Neural crest cell (in vitro differentiated cells): ENCODE data around the gene PTPN7. TPM values are rescaled to one million over a fixed set of nuclear protein-coding genes. Genes with fewer than 3 reads are reported as not detected.

Experiments
- DNase-seq: peaks from one replicate; pipeline ENCODE4 v3.0.0; 2021; ENCODE audit warnings: low read depth, mixed read lengths, low spot score
- H3K27ac Mint-ChIP-seq: one replicate; pipeline ENCODE4 v1.8.0; 2021; ENCODE audit warnings: mild to moderate bottlenecking, mixed read lengths; ENCODE audit not compliant: unreplicated experiment
- H3K27me3 Mint-ChIP-seq: 2 replicates; pipeline ENCODE4 v1.8.0; 2021; ENCODE audit warnings: low read depth, mild to moderate bottlenecking, mixed read lengths
- H3K36me3 Mint-ChIP-seq: 2 replicates; pipeline ENCODE4 v1.8.0; 2021; ENCODE audit warnings: low read depth, mild to moderate bottlenecking, mixed read lengths
- H3K4me1 Mint-ChIP-seq: 2 replicates; pipeline ENCODE4 v1.8.0; 2021; ENCODE audit warnings: mixed read lengths
- H3K4me3 Mint-ChIP-seq: one replicate; pipeline ENCODE4 v1.8.0; 2021; ENCODE audit warnings: mild to moderate bottlenecking, mixed read lengths
- H3K9me3 Mint-ChIP-seq: 2 replicates; pipeline ENCODE4 v1.8.0; 2021; ENCODE audit warnings: mixed read lengths
- total RNA-seq: library from RNA; stranded (reverse); gene quantifications from 2 replicates; pipeline ENCODE4 v1.2.1, GENCODE V29; 2021
- TF ChIP-seq, protein P1 (sequence below): fragments of 200-600 bp; sonication (generic); conservative IDR thresholded peaks from 2 replicates; pipeline ENCODE4 v1.5.0; 2021; ENCODE audit warnings: antibody characterized with exemption, mild to moderate bottlenecking

Gene PTPN7
- total RNA-seq, 1 donor from 2014 or later, result not detected

DNA sequence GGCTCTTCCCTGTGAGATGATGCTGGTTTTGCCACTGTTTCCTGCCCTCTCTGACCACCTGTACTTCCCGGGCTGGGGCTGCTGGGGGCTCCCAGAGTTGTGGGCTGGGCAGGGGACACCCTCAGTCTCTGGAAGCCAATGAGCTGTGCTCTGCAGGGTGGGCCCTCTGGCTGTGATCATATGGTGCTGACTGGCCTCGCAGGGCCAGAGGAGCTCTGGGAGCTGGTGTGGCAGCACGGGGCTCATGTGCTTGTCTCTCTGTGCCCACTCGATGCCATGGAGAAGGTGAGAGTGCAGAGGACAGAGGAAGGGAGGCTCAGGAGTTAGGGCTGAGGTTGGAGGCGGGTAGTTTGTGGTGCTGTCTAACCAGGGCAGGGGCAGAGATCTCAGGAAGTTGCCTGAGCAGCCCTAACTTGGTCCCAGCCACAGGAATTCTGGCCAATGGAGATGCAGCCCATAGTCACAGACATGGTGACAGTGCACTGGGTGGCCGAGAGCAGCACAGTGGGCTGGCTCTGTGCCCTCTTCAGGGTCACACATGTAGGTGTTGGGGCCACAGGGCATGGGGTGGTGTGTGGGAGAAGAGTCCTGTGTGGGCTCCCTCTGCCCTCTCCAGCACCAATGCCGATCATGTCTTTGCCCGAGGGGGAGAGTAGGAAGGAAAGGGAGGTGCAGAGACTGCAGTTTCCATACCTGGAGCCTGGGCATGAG lies 27.4 kb upstream of the PTPN7 start:
- DNase-seq, result no peak
- Mint-ChIP-seq H3K9me3 (no peaks in the 10 kb centered on the region), H3K27ac (no peak overlapping the region), H3K27me3 (peaks cover 13% of the 10 kb centered on the region), H3K4me3 (no peak overlapping the region), H3K4me1 (peaks cover 20% of the 10 kb centered on the region), H3K36me3 (no peaks in the 10 kb centered on the region)
- TF ChIP-seq, protein P1, sequence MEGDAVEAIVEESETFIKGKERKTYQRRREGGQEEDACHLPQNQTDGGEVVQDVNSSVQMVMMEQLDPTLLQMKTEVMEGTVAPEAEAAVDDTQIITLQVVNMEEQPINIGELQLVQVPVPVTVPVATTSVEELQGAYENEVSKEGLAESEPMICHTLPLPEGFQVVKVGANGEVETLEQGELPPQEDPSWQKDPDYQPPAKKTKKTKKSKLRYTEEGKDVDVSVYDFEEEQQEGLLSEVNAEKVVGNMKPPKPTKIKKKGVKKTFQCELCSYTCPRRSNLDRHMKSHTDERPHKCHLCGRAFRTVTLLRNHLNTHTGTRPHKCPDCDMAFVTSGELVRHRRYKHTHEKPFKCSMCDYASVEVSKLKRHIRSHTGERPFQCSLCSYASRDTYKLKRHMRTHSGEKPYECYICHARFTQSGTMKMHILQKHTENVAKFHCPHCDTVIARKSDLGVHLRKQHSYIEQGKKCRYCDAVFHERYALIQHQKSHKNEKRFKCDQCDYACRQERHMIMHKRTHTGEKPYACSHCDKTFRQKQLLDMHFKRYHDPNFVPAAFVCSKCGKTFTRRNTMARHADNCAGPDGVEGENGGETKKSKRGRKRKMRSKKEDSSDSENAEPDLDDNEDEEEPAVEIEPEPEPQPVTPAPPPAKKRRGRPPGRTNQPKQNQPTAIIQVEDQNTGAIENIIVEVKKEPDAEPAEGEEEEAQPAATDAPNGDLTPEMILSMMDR, result no peak

DNA sequence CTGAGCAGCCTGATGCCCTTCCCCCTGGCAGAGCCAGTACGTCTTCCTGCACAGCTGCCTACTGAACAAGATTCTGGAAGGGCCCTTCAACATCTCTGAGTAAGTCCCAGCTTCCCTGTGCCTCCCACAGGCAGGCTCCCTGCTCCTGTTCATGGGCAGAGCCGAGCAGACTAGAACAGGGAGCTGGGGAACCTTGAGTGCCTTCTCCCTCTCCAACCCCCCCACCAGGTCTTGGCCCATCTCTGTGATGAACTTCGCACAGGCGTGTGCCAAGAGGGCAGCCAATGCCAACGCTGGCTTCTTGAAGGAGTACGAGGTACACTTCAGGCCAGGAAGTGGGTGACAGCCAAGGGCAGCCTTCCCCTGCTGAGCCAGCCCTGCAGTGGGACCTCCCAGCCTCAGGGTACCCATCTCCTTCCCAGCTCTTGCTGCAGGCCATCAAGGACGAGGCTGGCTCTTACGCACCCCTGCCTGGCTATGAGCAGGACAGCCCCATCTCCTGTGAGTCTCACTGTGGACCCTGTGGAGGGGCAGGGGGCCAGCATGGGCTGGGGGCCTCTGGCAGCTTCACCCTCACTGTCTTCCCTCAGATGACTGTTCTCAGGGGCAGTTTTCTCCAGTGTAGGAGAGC lies 26.8 kb upstream of the PTPN7 start:
- no peak overlapping the region for H3K4me3 Mint-ChIP-seq
- H3K9me3 Mint-ChIP-seq, result no peaks in the 10 kb centered on the region
- peaks cover 6% of the 10 kb centered on the region for H3K27me3 Mint-ChIP-seq
- H3K4me1 Mint-ChIP-seq, result peaks cover 14% of the 10 kb centered on the region
- no peaks in the 10 kb centered on the region for H3K36me3 Mint-ChIP-seq
- no peak for DNase-seq
- peak overlapping the region; percentile 57 for H3K27ac Mint-ChIP-seq
- TF ChIP-seq, protein P1, result no peak

DNA sequence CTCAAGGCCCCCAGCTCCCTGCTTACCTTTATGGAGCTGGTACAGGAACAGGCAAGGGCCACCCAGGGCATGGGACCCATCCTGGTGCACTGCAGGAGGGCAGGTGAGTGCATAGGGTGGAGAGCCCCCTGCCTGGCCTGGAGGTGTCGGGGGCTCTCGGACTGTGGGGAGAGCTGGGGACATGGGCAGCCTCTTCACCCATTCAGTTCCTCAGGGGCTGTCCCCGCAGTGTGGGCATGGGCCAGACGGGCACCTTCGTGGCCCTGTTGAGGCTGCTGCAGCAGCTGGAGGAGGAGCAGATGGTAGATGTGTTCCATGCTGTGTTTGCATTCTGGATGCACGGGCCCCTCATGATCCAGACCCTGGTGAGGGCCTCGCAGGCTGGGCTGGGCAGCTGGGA lies 25.9 kb upstream of the PTPN7 start:
- Mint-ChIP-seq H3K4me1 (peaks cover 14% of the 10 kb centered on the region), H3K27ac (no peak overlapping the region), H3K9me3 (no peaks in the 10 kb centered on the region), H3K36me3 (no peaks in the 10 kb centered on the region), H3K4me3 (no peak overlapping the region), H3K27me3 (peaks cover 5% of the 10 kb centered on the region)
- TF ChIP-seq, protein P1, result no peak
- DNase-seq, result no peak

DNA sequence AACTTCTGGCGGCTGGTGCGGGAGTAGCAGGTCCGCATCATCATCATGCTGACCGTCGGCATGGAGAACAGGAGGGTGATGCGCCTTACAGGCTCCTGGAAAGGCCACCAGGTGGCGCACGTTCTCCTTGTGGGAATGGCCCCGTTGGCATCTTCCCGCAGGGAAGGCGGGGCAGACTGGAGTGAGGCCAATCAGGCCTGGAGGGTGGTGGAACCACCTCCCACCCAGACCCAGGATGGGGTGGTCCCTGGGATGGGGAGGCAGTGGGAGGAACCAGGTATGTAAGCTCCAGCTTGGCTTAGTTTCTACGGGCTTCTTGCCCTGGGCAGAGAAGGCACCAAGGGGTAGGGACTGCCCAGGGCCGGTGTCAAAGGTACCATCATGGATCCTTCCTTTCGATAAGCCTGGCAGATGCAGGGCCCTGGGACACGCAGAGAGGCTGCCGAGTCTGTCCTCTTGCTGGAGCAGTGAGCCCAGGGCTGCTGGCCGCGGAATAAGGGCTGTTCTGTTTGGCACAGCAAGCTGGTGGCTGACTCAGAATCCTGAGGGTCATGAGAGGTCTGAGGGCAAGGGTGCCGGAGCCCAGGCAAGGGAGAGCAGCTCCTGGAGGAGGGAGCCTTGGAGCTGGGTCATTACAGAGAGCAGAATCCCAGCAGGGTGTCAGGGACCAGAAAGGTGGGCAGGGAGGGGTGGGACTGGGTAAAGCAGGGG lies 24.5 kb upstream of the PTPN7 start:
- DNase-seq, result peak; percentile 93
- H3K9me3 Mint-ChIP-seq, result no peaks in the 10 kb centered on the region
- H3K36me3 Mint-ChIP-seq, result no peaks in the 10 kb centered on the region
- no peak overlapping the region for H3K4me3 Mint-ChIP-seq
- H3K27ac Mint-ChIP-seq, result no peak overlapping the region
- peaks cover 5% of the 10 kb centered on the region for H3K27me3 Mint-ChIP-seq
- peaks cover 14% of the 10 kb centered on the region for H3K4me1 Mint-ChIP-seq
- TF ChIP-seq, protein P1, result peak; percentile 89

DNA sequence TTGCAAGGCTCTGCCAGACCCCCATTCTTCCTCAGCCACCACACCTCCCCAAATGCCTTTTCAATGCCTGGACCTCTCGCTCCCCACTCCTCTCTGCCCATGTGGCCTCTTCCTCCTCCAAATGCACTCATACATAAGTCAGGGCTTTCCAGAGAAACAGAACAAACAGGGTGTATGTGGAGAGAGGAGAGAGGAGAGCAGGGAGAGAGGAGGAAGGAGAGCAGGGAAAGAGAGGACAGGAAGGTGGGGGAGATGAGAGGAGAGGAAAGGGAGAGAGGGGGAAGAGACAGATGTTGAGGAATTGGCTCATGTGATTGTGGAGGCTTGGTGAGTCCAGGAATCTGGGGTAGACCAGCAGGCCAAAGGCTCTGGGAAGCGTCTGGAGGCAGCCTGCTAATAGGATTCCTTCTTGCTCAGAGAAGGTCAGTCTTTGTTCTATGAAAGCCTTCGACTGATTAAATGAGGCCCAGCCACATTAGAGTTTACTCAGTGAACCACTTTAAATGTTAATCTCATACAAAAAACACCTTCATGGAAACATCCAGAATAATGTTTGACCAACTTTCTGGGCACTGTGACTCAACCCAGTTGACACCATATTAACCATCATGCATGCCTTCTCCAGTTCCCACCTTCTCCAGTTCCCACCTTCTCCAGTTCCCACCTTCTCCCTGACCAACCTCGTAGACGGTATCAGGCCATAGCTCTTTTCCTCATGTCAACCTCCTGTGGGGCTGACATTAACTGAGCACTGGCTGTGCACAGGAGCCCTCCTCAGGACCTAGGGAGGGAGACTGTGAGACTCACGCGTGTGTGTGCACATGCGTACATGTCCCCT lies 21.9 kb upstream of the PTPN7 start:
- no peak overlapping the region for H3K27ac Mint-ChIP-seq
- TF ChIP-seq, protein P1, result no peak
- H3K36me3 Mint-ChIP-seq, result no peaks in the 10 kb centered on the region
- H3K4me3 Mint-ChIP-seq, result no peak overlapping the region
- H3K27me3 Mint-ChIP-seq, result peaks cover 5% of the 10 kb centered on the region
- no peaks in the 10 kb centered on the region for H3K9me3 Mint-ChIP-seq
- peaks cover 14% of the 10 kb centered on the region for H3K4me1 Mint-ChIP-seq
- no peak for DNase-seq
